GM18508 (cell line): ENCODE data around the gene PKM.

Experiments used
- ATAC-seq: cut with Tn5 transposase; IDR thresholded peaks from one replicate; pipeline ENCODE4 v1.9.1; 2021; ENCODE audit warnings: moderate number of reproducible peaks; ENCODE audit not compliant: insufficient read depth, unreplicated experiment

Gene PKM

GRCh38 chr15:72163719-72164118 lies 67.3 kb downstream of the PKM start:
- ATAC-seq: no peak

DNA sequence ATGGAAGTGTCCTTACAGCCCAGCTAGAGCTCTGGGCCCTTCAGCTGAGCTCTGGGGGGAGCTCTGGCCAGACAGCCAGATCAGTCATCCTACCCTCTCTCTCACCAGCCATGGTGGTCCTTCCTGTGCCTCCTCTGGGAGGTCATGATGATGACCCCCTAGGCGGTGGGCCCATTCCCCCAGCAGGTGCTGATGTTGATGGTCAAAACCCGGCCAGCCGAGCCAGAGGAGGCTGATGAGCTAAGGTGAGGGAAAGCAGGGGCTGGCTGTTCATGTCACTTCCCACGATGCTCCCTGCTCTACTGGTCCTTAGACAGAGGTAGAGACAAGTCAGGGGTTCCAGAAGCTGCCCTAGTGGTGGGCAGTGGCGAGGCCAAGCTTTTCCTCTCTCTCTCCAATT lies 68.4 kb downstream of the PKM start:
- no peak for ATAC-seq

- ATAC-seq: no peak
Measured at GRCh38 chr15:72161361-72162132, 69.4 kb downstream of the PKM start.

- no peak for ATAC-seq
Measured at GRCh38 chr15:72160696-72161245, 70.2 kb downstream of the PKM start.

DNA sequence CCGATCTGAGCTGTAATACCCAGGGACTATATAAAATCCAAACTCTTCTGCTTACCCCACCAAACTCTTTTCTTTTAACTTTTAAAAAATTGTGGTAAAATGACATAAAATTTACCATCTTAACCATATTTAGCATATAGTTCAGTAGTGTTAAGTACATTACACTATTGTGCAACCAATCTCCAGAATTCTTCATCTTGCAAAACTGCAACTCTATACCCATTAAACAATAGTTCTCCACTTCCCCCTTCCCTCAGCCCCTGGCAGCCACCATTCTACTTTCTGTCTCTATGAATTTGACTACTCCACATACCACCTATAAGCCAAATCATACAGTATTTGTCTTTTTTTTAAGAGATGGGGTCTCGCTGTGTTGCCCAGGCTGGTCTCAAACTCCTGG lies 74.1 kb downstream of the PKM start:
- no peak for ATAC-seq

DNA sequence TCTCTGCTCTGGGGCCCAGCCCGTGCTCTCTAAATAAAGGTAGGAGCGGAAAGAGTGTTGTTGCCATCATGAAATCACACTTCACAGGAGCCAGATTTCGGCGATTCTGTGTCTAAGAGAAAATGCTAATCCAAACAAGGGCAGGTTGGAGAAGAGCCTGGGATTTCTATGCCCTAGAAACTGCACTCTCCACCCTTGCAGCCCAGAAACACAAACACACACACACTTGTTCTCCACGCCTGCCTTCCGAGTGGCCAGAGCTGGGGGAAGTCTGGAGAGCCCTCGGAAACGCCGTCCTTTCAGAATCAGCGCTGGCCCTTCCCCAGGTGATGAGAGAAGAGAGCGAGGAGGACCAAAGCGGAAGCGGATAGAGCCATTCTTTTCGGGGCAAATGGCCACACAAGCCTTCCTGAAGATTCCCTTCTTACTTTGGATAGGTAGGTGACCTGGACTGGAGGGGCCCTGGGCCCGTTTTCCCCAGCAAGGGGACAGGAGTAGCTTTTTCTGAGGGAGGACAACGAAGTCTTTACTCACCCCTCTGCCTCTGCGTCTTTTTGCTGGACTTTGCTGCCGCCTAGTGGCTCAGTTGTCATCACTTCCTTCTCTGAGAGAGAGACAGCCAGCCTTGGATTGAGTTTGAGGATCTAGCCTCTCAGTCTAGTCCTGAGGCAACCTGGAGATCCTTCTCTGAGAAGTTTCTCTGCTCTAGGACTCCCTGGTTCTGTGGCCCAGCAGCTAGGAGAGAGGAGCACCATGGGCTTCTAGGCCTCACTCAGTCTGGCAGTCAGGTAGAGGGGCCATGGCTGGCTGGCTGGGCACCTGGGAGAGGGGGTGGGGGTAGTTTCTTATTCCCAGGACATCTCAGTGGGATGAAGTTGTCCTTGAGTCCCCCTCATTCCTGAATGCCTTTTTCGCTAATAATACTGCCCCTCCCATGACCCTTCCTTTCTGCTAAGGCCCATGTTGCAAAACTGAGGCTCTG lies 75.1 kb downstream of the PKM start:
- no peak for ATAC-seq

DNA sequence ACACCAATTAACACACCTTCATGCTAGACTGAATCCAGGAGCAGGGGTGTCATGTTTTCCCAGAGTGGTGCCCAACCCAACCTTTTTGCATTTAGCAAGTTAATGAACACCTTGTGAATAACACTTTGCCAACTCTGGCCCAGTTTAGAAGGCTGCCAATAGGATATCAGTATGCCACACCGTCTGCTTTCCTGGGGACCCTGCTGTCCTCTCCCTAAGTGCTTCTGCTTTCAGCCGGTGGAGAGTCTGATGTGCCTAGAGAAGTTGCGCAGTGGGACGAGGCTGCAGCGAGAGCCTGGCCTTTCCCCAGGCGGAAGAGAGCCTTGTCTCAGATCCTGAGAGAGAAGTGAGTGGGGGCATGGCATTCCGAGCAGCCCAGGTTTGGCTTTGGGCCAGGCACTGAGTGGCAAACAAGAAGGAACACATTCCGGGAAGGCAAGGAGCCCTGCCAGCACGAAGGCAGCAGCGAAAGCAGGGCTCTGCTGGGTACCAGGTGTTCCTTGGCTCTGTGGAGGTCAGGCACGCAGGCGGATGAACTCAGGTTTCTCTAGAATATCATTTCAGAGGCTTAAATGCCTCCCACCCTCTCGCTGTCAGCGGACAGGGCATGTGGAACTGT lies 75.9 kb downstream of the PKM start:
- ATAC-seq: no peak

- ATAC-seq: no peak
Measured at GRCh38 chr15:72154316-72154715, 76.7 kb downstream of the PKM start.

DNA sequence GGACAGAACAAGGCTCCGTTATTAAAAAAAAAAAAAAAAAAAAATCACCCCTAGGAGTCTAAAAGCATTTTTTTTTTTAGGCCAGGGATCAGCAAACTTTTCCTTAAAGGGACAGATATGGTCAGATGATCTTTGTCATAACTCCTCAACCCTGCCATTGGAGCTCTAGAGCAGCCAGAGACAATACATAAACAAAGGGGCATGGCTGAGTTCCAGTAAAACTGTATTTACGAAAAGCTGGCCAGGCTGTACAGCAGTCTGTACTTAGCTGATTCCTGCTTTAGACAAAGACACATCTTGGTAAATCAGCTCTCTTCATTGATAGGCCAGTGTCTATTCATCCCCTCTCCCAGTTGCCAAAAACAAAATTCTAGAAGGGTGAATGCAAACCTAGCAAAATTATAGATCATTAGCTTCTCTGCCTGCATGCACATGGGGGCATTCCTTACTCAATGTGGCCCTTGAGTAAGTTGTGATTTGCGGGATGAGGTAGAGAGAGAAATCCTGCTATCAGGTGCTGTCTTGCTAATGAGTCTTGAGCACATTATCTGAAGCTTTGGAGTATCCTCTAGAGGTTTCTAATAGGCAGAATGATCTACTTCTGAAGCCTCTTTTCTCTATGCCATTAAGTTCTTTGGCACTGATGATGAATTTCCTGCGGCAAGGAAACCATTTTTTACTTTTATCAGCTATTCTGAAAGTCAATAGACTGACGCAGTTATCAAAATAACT lies 77.6 kb downstream of the PKM start:
- ATAC-seq: no peak
